Measurements from ENCODE around the gene FGB.
"Not testable (repeated sequence)": the region's sequence is repeated elsewhere in the genome, so short reads cannot be mapped to it uniquely, and the experiment has no call there.

Gene FGB

DNA sequence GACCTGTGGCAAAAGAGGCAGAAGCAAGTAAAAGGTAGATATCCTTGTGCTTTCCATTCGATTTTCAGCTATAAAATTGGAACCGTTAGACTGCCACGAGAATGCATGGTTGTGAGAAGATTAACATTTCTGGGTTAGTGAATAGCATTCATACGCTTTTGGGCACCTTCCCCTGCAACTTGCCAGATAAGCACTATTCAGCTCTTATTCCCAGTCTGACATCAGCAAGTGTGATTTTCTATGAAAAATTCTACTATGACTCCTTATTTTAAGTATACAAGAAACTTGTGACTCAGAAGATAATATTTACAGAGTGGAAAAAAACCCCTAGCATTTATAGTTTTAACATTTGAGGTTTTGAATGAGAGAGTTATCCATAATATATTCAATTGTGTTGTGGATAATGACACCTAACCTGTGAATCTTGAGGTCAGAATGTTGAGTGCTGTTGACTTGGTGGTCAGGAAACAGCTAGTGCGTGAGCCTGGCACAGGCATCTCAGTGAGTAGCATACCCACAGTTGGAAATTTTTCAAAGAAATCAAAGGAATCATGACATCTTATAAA, 3.9 kb downstream of the FGB start:
- DNase-seq: no peak

- DNase-seq: no peak
These were observed 6.2 kb downstream of the FGB start for GRCh38 chr4:154569028-154569427.

- DNase-seq: no peak
These were observed 6.8 kb downstream of the FGB start for GRCh38 chr4:154569584-154569983.

DNA sequence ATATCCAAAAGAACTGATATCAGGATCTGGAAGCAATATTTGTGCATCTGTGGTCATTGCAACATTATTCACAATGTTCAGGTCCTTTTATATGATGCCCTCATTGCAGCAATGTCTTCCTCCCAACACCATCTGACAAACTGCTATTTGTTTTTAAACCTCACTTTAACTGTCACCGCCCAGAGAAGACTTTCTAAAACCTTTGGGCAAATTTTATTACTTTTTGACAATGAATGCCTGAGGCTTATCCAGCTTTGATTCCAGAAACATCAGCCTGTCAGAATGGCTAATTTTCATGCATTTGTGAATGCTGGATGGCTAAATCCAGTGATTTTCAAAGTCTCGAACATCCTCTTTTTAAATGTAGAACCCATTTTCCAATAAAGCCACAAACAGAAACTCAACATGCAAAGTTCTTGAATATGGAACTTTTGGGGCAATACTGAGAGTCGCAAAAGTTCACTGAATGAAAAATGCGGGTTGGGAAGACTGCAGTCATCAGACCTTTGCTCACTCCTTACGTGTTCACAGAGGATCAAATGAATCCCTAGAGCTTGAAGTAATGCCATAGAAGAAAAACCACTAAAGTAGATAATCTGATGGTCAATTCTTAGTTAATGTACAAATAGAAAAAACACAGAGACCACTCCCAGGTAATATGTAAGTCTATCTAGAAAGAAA, 10.5 kb downstream of the FGB start:
- no peak for DNase-seq

- no peak for DNase-seq
These were observed 11.5 kb downstream of the FGB start for GRCh38 chr4:154574311-154574710.

- DNase-seq: no peak
These were observed 14.5 kb downstream of the FGB start for GRCh38 chr4:154577324-154577723.

DNA sequence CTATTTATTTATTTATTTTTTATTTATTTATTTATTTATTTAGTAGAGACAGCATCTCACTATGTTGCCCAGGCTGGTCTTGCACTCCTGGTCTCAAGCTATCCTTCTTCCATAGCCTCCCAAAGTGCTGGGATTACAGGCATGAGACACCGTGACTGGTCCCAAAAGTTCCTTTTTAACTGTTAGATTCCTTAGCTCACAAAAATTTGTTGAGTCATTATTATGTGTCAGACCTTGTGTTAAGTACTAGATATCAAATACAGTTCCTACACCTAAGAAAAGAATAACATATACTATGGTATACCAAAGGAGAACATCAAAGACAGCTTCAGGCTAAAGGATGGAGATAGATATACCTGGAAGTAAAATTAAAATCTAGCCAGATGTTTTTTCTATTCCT, 16.1 kb downstream of the FGB start:
- DNase-seq: no peak

GRCh38 chr4:154579927-154580326, 17.1 kb downstream of the FGB start:
- no peak for DNase-seq

GRCh38 chr4:154582723-154583122, 19.9 kb downstream of the FGB start:
- DNase-seq: no peak

DNA sequence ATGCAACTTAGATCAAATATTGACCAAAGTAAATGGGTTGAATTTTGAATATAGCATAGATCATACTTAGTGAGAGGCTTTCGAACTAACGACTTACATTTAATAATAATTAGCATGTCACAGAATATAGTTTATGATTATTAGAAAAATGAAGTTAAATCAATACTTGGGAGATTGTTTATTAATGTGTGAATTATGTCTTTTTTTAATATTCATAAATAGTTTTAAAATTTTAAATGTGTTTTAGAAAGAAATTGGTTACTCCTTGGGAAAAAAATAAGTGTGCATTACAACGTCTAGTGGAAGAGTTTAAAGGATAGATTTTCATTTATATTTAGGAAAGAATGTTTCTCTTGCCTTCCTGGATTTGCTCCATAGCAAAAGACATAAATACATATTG, 20.4 kb downstream of the FGB start:
- no peak for DNase-seq

DNA sequence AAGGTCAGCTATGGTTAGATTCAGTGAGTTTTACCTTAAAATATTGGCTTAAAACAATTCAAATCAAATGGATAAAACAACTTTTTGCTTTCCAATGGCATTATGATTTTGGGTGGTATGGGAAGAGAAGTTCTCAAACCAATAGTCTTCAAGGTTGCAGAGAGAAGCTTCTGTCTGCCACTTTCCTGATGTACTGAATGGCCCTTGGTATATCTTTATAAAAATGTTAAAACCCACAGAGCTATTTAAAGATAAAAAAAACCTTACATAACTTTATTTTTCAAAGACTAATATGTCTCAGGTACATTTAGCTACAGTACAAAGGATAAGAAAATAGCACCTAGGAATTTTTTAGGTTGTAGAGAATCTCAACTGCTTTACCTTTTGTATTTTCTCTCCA, 20.9 kb downstream of the FGB start:
- DNase-seq: no peak

GRCh38 chr4:154584259-154584658, 21.4 kb downstream of the FGB start:
- DNase-seq: no peak

DNA sequence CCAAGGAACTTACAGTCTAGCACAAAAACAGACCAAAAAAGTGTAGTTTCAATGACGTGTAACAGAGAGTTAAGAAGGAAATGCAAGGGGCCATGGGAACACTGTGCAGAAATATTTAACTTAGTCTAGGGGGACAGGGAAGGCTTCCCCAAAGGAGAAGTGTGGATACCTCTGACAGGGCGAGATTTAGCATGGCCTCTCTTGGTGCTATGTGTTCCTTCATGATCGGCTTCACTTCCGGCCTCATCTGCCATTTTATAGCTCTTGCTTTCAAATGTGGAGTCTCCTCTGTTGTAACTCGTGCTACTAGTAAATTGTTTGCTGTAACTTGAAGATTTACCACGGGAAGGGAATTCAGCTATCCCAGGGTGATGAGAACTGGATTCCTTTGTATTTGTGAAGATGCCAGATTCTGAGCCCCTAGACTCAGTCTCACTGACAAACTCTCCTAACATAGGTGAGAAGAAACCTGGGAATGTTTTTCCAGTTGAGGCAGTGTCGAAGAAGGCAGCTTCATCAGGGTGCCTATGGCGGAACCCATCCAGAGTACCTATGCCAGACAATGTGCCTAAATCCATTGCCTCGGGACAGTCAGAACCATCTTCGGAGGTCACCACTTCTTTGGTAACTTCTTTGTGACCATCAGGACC, 22.7 kb downstream of the FGB start:
- no peak for DNase-seq

DNA sequence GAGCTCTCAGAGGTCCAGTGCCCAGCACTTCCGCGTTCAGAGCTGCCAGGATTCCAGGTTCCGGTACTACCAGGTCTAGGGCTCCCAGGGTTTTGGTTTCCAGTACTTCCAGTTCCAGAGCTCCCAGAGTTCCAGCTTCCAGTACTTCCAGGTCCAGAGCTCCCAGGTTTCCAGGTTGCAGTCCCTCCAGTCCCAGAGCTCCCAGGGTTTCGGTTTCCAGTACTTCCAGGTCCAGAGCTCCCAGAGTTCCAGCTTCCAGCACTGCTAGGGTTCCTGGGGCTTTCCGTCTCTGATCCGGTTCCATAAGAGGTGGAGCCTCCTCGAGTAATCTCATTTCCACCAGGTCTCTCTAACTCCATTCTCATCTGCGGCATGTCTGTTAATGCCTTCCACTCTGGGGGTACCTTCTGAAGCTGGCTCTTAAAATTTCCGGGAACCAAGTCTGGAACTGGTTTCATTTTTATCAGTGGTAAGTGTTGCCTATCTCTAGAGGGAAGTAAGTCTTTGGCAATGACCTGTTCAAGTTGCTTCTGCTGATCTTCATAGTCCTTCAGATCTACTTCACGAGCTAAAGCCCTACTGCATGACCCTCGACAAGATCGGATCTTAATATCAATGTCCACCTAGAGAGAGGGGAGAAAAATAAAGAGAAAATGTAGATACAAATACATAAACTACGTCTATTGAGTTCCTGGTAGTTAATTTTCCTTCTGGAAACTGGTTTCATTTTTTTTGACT, 23.7 kb downstream of the FGB start:
- no peak for DNase-seq

DNA sequence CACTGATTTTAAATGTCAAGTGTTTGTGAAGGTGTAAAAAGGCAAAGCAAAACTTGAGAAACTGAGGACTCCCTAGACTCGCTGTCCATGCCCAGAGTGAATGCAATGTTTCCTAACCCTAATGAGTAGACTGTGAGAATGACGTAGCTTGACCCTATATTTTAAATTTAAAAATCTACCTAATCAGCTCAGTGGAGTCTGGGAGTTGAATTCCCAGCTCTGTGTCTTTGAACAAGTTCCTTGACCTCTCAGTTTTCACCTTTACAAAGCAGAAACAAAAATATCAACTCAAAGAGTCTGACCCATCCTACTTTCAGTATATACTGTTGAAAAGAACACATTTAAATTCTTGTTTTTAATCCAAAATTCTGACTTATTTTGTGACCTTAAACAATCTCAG, 25.4 kb downstream of the FGB start:
- no peak for DNase-seq

GRCh38 chr4:154589296-154590197, 26.7 kb downstream of the FGB start:
- no peak for DNase-seq

DNA sequence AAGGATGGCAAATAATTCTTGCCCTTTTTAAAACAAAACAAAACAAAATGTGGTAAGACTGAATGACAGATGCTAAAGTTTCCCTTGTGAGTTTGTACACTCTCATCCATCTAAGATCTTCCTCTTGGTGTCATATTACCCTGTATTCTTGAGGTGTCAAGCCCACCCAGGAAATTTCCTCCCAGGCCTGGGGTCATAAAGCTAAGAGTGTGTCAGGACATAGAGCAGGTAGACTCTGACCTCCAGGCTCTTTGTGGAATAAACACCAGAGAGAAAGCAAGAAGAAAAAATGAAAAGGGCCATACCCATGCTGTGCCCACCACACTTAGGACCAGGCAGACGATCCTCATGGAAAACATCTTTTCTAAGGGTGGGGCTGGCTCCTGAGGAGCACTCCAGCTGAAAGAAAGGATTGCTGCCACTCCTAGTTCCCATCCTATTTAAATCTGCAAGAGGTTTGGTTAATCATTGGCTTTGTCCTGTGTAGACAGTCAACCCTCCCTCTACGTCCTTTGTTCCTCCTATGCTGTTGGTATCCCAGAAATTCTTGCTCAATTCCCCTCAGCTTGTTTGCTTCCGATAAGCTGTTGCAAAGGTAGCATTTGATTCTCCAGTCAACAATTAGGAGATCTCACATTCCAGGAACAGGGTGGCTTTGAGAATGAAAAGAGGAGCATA, 27.7 kb downstream of the FGB start, which contains the start of gene FGA:
TSS of gene FGA (minus strand) at position 414 of the 678 bp plus-strand sequence. CDS start at position 359, 55 bp downstream.
- DNase-seq: no peak

DNA sequence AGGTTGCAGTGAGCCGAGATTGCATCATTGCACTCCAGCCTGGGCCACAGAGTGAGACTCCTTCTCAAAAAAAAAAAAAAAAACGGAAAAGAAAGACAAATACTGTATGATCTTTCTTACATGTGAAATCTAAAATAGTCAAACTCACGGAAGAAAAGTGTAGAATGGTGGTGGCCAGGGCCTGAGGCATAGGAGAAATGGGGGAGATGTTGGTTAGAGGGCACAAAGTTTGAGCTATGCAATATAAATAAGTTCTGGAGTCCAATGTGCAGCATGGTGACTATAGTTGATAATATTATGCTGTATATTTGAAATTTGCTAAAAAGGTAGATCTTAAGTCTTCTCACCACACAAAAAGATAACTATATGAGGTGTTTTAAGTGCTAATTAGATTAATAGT, 29.1 kb downstream of the FGB start:
- DNase-seq: no peak

DNA sequence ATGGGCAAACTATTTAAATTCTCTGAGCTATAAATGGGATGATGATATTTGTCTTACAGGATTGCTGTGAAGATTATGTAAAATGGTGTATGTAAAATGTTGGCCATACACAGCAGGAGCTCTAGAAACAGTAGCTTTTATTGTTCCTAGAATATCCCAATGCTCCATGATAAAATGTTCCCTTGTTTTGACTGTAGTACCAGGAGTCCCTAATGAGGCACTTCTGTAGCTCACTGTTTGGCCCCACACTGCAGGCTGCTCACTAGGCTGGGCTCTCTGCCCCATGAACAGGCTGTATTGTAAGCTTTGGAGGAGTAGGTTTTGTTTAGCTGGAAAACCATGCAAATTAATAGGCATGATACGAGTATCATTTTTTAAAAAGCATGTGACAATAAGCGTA, 31.1 kb downstream of the FGB start:
- DNase-seq: no peak

DNA sequence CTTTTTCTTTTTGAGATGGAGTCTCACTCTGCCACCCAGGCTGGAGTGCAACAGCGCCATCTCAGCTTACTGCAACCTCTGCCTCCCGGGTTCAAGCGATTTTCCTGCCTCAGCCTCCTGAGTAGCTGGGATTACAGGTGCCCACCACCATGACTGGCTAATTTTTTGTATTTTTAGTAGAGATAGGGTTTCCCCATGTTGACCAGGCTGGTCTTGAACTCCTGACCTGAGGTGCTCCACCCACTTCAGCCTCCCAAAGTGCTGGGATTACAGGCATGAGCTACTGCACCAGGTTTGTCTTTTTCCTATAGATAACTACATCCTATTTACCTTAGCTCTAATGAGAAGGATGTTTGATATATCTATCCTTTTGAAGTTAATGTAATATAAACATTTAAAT, 31.5 kb downstream of the FGB start:
- not testable (repeated sequence) for DNase-seq

GRCh38 chr4:154595807-154596206, 33.0 kb downstream of the FGB start:
- DNase-seq: no peak

DNA sequence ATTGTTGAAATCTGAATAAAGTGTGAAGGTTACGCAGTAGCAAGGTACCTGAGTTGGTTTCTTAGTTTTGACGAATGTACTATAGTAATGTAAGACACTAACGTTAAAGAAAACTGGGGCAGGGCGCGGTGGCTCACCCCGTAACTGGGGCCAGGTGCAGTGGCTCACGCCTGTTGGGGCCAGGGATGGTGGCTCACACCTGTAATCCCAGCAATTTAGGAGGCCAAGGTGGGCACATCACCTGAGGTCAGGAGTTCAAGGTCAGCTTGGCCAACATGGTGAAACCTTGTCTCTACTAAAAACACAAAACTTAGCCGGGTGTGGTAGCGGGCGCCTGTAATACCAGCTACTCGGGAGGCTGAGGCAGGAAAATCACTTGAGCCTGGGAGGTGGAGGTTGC, 34.5 kb downstream of the FGB start:
- DNase-seq: not testable (repeated sequence)

All from RPMI8226 (cell line).